Right lobe of liver (tissue), 4 donors: ENCODE data around the gene PHF20.

ENCODE experiments used
- CTCF ChIP-seq, 4 donors: fragments of 200-600 bp in 3 of 4; fragments of 450-650 bp in 1 of 4; IDR thresholded peaks; one replicate each; pipeline versions ENCODE4 v1.5.1 to v1.8.0; 2016 to 2022; ENCODE audit warnings: antibody characterized with exemption in 4 of 4, mild to moderate bottlenecking in 2 of 4
- POLR2A ChIP-seq: fragments of 450-650 bp; IDR thresholded peaks from one replicate; pipeline ENCODE4 v1.6.1; 2017; ENCODE audit warnings: antibody characterized with exemption, mild to moderate bottlenecking
- donor health status: DM: no; HTN: no; CAD: no.
- donor health status: DM: no; HTN: no; CAD: no.
- donor health status: DM: no; HTN: yes; CAD: no.

DNA sequence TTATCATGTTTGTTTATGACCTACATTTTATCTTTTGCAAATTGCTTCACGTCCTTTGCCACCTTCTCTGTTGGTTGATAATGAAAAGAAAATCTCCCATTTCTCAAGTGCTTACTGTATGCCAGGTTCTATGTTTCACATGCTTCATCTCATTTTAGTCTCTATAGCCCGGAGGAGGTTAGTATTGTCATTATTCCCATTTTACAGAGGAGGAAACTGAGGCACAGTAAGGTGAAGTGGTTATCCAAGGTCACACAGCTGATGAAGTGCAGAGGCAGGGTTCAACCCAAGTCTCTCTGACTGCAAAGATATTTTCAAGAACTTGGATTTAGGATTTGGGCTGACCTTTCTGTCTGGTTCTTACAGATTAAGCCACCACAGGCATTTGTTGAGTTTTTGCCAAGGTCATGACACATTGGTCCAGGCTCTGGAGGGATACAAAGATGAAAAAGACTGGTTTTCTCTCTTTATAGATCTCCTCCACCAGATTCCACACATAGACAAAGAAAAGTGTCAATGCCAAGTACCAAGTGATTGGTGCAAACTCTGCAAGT lies 217.2 kb downstream of the PHF20 start:
- no peak for TF ChIP-seq CTCF (IDR thresholded peaks at IDR 0.05)
- no peak for TF ChIP-seq POLR2A
